ENCODE results near the gene EIF2S3.

EIF2S3 gene

DNA sequence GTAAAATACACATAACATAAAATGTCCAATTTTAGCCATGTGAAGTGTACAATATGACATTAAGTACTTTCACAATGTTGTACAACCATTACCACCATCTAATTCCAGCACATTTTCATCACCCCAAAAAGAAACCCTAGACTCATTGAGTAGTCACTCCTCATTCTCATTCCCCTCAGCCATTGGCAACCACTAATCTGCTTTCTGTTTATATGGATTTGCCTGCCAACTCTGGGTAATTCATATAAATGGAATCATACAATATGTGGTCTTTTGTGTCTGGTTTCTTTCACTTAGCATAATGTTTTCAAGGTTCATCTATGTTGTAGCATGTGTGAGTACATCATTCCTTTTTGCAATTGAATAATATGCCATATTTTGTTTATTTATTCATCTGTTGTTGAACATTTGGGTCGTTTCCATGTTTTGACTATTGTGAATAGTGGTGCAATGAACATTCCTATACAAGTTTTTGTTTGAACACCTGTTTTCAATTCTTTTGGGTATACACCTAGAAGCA is 43.0 kb downstream of the EIF2S3 start:
- no CpG with 5 or more reads among the region's 1 CpG for WGBS (ENCODE audit: insufficient coverage)
- CTCF ChIA-PET, result no interaction called here

GRCh38 chrX:24098932-24099331 is 44.2 kb downstream of the EIF2S3 start:
- Histone ChIP-seq H3K27me3 (replicated peaks in 2 of 5; ENCODE audit: control insufficient read depth in 4 of 5, insufficient read depth in 5 of 5, low read length in 4 of 5) (peaks cover 0 to 10% (median 0%) of the 10 kb centered on the region in 5 experiments), H3K36me3 (ENCODE audit: control insufficient read depth in 4 of 4, insufficient read depth in 4 of 4, low read length in 3 of 4) (no peaks in the 10 kb centered on the region), H3K4me1 (ENCODE audit: control extremely low read depth in 1 of 4, control insufficient read depth in 4 of 4, insufficient read depth in 4 of 4, low read length in 3 of 4) (no peaks in the 10 kb centered on the region), H3K4me3 (ENCODE audit: control insufficient read depth in 1 of 7, extremely low read depth in 1 of 7, insufficient read depth in 4 of 7, low read depth in 2 of 7, low read length in 6 of 7) (no peak overlapping the region), H3K27ac (ENCODE audit: insufficient read depth in 1 of 2, low read depth in 1 of 2, low read length in 2 of 2, poor library complexity in 1 of 2, severe bottlenecking in 2 of 2) (no peak overlapping the region), H3K9me3 (ENCODE audit: control extremely low read depth in 1 of 5, control insufficient read depth in 4 of 5, insufficient read depth in 2 of 5, low read depth in 1 of 5, low read length in 4 of 5) (no peaks in the 10 kb centered on the region)
- 100% methylated on average over 1 of the region's 1 CpG for WGBS (ENCODE audit: insufficient coverage)
- DNase-seq, result no peak
- CTCF ChIA-PET, result interaction anchor here (0.6 kb wide), 1 partner anchor 535 kb away, joined by 3 read pairs; no protein-coding TSS in a partner anchor
- POLR2A ChIA-PET, result no interaction called here

More for the DNA sequence above, 43.0 kb downstream of the EIF2S3 start:
- no peak for DNase-seq
- peaks cover 0 to 10% (median 0%) of the 10 kb centered on the region in 5 experiments for H3K27me3 ChIP-seq (replicated peaks in 2 of 5; ENCODE audit: control insufficient read depth in 4 of 5, insufficient read depth in 5 of 5, low read length in 4 of 5)
- H3K36me3 ChIP-seq (ENCODE audit: control insufficient read depth in 4 of 4, insufficient read depth in 4 of 4, low read length in 3 of 4), result no peaks in the 10 kb centered on the region
- no peak overlapping the region for H3K4me3 ChIP-seq (ENCODE audit: control insufficient read depth in 1 of 7, extremely low read depth in 1 of 7, insufficient read depth in 4 of 7, low read depth in 2 of 7, low read length in 6 of 7)
- H3K4me1 ChIP-seq (ENCODE audit: control extremely low read depth in 1 of 4, control insufficient read depth in 4 of 4, insufficient read depth in 4 of 4, low read length in 3 of 4), result no peaks in the 10 kb centered on the region
- POLR2A ChIA-PET, result no interaction called here
- no peak overlapping the region for H3K27ac ChIP-seq (ENCODE audit: insufficient read depth in 1 of 2, low read depth in 1 of 2, low read length in 2 of 2, poor library complexity in 1 of 2, severe bottlenecking in 2 of 2)
- H3K9me3 ChIP-seq (ENCODE audit: control extremely low read depth in 1 of 5, control insufficient read depth in 4 of 5, insufficient read depth in 2 of 5, low read depth in 1 of 5, low read length in 4 of 5), result no peaks in the 10 kb centered on the region

DNA sequence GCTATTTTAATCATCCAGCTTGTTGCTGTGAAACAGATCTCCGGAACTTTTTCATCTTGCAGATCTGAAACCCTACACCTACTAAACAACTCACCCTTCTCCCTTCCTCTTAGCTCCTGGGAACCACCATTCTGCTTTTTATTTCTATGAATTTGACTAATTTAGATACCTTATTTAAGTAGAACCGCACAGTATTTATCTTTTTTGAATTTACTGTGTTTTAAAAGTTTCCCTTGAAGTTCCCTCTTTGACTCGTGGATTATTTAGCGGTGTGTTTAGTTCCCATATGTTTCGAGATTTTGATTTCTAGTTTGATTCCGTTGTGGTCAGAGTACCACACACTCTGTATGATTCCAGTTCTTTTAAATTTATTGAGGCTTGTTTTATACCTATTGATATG is 44.6 kb downstream of the EIF2S3 start:
- WGBS (ENCODE audit: insufficient coverage), result no CpG with 5 or more reads among the region's 6 CpGs
- no peaks in the 10 kb centered on the region for H3K36me3 ChIP-seq (ENCODE audit: control insufficient read depth in 4 of 4, insufficient read depth in 4 of 4, low read length in 3 of 4)
- H3K27me3 ChIP-seq (replicated peaks in 2 of 5; ENCODE audit: control insufficient read depth in 4 of 5, insufficient read depth in 5 of 5, low read length in 4 of 5), result peaks cover 0 to 10% (median 0%) of the 10 kb centered on the region in 5 experiments
- no peak for DNase-seq
- H3K27ac ChIP-seq (ENCODE audit: insufficient read depth in 1 of 2, low read depth in 1 of 2, low read length in 2 of 2, poor library complexity in 1 of 2, severe bottlenecking in 2 of 2), result no peak overlapping the region
- CTCF ChIA-PET, result no interaction called here
- H3K9me3 ChIP-seq (ENCODE audit: control extremely low read depth in 1 of 5, control insufficient read depth in 4 of 5, insufficient read depth in 2 of 5, low read depth in 1 of 5, low read length in 4 of 5), result no peaks in the 10 kb centered on the region
- POLR2A ChIA-PET, result no interaction called here
- H3K4me3 ChIP-seq (ENCODE audit: control insufficient read depth in 1 of 7, extremely low read depth in 1 of 7, insufficient read depth in 4 of 7, low read depth in 2 of 7, low read length in 6 of 7), result no peak overlapping the region
- H3K4me1 ChIP-seq (ENCODE audit: control extremely low read depth in 1 of 4, control insufficient read depth in 4 of 4, insufficient read depth in 4 of 4, low read length in 3 of 4), result no peaks in the 10 kb centered on the region

GRCh38 chrX:24100713-24101112 is 46.0 kb downstream of the EIF2S3 start:
- WGBS (ENCODE audit: insufficient coverage), result 64% methylated on average over 2 of the region's 2 CpGs
- H3K4me1 ChIP-seq (ENCODE audit: control extremely low read depth in 1 of 4, control insufficient read depth in 4 of 4, insufficient read depth in 4 of 4, low read length in 3 of 4), result no peaks in the 10 kb centered on the region
- no peak overlapping the region for H3K27ac ChIP-seq (ENCODE audit: insufficient read depth in 1 of 2, low read depth in 1 of 2, low read length in 2 of 2, poor library complexity in 1 of 2, severe bottlenecking in 2 of 2)
- CTCF ChIA-PET, result no interaction called here
- no peak overlapping the region for H3K4me3 ChIP-seq (ENCODE audit: control insufficient read depth in 1 of 7, extremely low read depth in 1 of 7, insufficient read depth in 4 of 7, low read depth in 2 of 7, low read length in 6 of 7)
- H3K36me3 ChIP-seq (ENCODE audit: control insufficient read depth in 4 of 4, insufficient read depth in 4 of 4, low read length in 3 of 4), result no peaks in the 10 kb centered on the region
- H3K27me3 ChIP-seq (replicated peaks in 2 of 5; ENCODE audit: control insufficient read depth in 4 of 5, insufficient read depth in 5 of 5, low read length in 4 of 5), result peaks cover 0 to 10% (median 0%) of the 10 kb centered on the region in 5 experiments
- no peaks in the 10 kb centered on the region for H3K9me3 ChIP-seq (ENCODE audit: control extremely low read depth in 1 of 5, control insufficient read depth in 4 of 5, insufficient read depth in 2 of 5, low read depth in 1 of 5, low read length in 4 of 5)
- POLR2A ChIA-PET, result no interaction called here
- peak in 2 of 3 donors; percentile 17 to 36 for DNase-seq

- no peaks in the 10 kb centered on the region for H3K4me1 ChIP-seq (ENCODE audit: control extremely low read depth in 1 of 4, control insufficient read depth in 4 of 4, insufficient read depth in 4 of 4, low read length in 3 of 4)
- CTCF ChIA-PET, result no interaction called here
- no peak for DNase-seq
- H3K27ac ChIP-seq (ENCODE audit: insufficient read depth in 1 of 2, low read depth in 1 of 2, low read length in 2 of 2, poor library complexity in 1 of 2, severe bottlenecking in 2 of 2), result no peak overlapping the region
- H3K4me3 ChIP-seq (ENCODE audit: control insufficient read depth in 1 of 7, extremely low read depth in 1 of 7, insufficient read depth in 4 of 7, low read depth in 2 of 7, low read length in 6 of 7), result no peak overlapping the region
- WGBS (ENCODE audit: insufficient coverage), result 100% methylated on average over 1 of the region's 2 CpGs
- H3K9me3 ChIP-seq (ENCODE audit: control extremely low read depth in 1 of 5, control insufficient read depth in 4 of 5, insufficient read depth in 2 of 5, low read depth in 1 of 5, low read length in 4 of 5), result no peaks in the 10 kb centered on the region
- H3K36me3 ChIP-seq (ENCODE audit: control insufficient read depth in 4 of 4, insufficient read depth in 4 of 4, low read length in 3 of 4), result no peaks in the 10 kb centered on the region
- POLR2A ChIA-PET, result no interaction called here
- H3K27me3 ChIP-seq (replicated peaks in 2 of 5; ENCODE audit: control insufficient read depth in 4 of 5, insufficient read depth in 5 of 5, low read length in 4 of 5), result peaks cover 0 to 6% (median 0%) of the 10 kb centered on the region in 5 experiments
These were observed 55.3 kb downstream of the EIF2S3 start for GRCh38 chrX:24110069-24110468.

DNA sequence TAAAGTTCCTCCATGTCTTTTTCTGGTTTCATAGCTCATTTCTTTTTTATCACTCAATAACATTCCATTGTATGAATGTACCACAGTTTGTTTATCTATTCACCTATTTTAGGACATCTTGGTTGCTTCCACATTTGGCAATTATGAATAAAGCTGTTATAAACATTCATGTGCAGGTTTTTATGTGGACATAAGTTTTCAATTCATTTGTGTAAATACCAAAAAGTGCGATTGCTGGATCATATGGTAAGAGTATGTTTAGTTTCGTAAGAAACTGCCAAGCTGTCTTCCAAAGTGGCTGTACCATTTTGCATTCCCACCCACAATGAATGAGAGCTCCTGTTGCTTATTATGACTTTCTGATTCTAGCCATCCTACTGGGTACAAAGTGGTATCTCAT is 58.4 kb downstream of the EIF2S3 start:
- Histone ChIP-seq H3K27me3 (replicated peaks in 2 of 5; ENCODE audit: control insufficient read depth in 4 of 5, insufficient read depth in 5 of 5, low read length in 4 of 5) (peaks cover 0 to 4% (median 0%) of the 10 kb centered on the region in 5 experiments), H3K36me3 (ENCODE audit: control insufficient read depth in 4 of 4, insufficient read depth in 4 of 4, low read length in 3 of 4) (no peaks in the 10 kb centered on the region), H3K4me3 (ENCODE audit: control insufficient read depth in 1 of 7, extremely low read depth in 1 of 7, insufficient read depth in 4 of 7, low read depth in 2 of 7, low read length in 6 of 7) (no peak overlapping the region), H3K4me1 (ENCODE audit: control extremely low read depth in 1 of 4, control insufficient read depth in 4 of 4, insufficient read depth in 4 of 4, low read length in 3 of 4) (no peaks in the 10 kb centered on the region), H3K9me3 (ENCODE audit: control extremely low read depth in 1 of 5, control insufficient read depth in 4 of 5, insufficient read depth in 2 of 5, low read depth in 1 of 5, low read length in 4 of 5) (no peaks in the 10 kb centered on the region), H3K27ac (ENCODE audit: insufficient read depth in 1 of 2, low read depth in 1 of 2, low read length in 2 of 2, poor library complexity in 1 of 2, severe bottlenecking in 2 of 2) (no peak overlapping the region)
- ChIA-PET POLR2A (no interaction called here), CTCF (no interaction called here)
- DNase-seq, result no peak
- WGBS (ENCODE audit: insufficient coverage), result 100% methylated on average over 2 of the region's 2 CpGs

- ChIA-PET CTCF (no interaction called here), POLR2A (no interaction called here)
- WGBS (ENCODE audit: insufficient coverage), result 89% methylated on average over 3 of the region's 3 CpGs
- no peaks in the 10 kb centered on the region for H3K4me1 ChIP-seq (ENCODE audit: control extremely low read depth in 1 of 4, control insufficient read depth in 4 of 4, insufficient read depth in 4 of 4, low read length in 3 of 4)
- no peak overlapping the region for H3K27ac ChIP-seq (ENCODE audit: insufficient read depth in 1 of 2, low read depth in 1 of 2, low read length in 2 of 2, poor library complexity in 1 of 2, severe bottlenecking in 2 of 2)
- no peaks in the 10 kb centered on the region for H3K36me3 ChIP-seq (ENCODE audit: control insufficient read depth in 4 of 4, insufficient read depth in 4 of 4, low read length in 3 of 4)
- H3K27me3 ChIP-seq (replicated peaks in 2 of 5; ENCODE audit: control insufficient read depth in 4 of 5, insufficient read depth in 5 of 5, low read length in 4 of 5), result peaks cover 0 to 10% (median 0%) of the 10 kb centered on the region in 5 experiments
- H3K4me3 ChIP-seq (ENCODE audit: control insufficient read depth in 1 of 7, extremely low read depth in 1 of 7, insufficient read depth in 4 of 7, low read depth in 2 of 7, low read length in 6 of 7), result no peak overlapping the region
- no peak for DNase-seq
- H3K9me3 ChIP-seq (ENCODE audit: control extremely low read depth in 1 of 5, control insufficient read depth in 4 of 5, insufficient read depth in 2 of 5, low read depth in 1 of 5, low read length in 4 of 5), result no peaks in the 10 kb centered on the region
These were observed 62.5 kb downstream of the EIF2S3 start for GRCh38 chrX:24117258-24117657.
